GM12875 (cell line): ENCODE data around the gene PPM1F.
A peak's percentile ranks its signal among the peaks of the same experiment; 100 is the strongest.

Experiments used
- H3K4me3 ChIP-seq: one replicate; pipeline ENCODE4 v1.5.1; 2011; ENCODE audit warnings: low read depth, low read length, control low read depth
- CTCF ChIP-seq: IDR thresholded peaks from 2 replicates; pipeline ENCODE4 v1.5.1; 2011; ENCODE audit warnings: low read depth, mild to moderate bottlenecking, control low read depth, inconsistent platforms, low read length, moderate library complexity, borderline replicate concordance; ENCODE audit not compliant: insufficient read depth

PPM1F gene

GRCh38 chr22:21975273-21975672 lies 22.6 kb upstream of the PPM1F start:
- no peak overlapping the region for H3K4me3 ChIP-seq
- TF ChIP-seq CTCF, result no peak

GRCh38 chr22:21974058-21974649 lies 21.5 kb upstream of the PPM1F start:
- no peak overlapping the region for H3K4me3 ChIP-seq
- no peak for TF ChIP-seq CTCF

GRCh38 chr22:21972806-21973205 lies 20.2 kb upstream of the PPM1F start:
- H3K4me3 ChIP-seq, result no peak overlapping the region
- no peak for TF ChIP-seq CTCF

- peak; percentile 92 for TF ChIP-seq CTCF
- H3K4me3 ChIP-seq, result no peak overlapping the region
Observed at GRCh38 chr22:21972293-21972779, 19.7 kb upstream of the PPM1F start.

- H3K4me3 ChIP-seq, result no peak overlapping the region
- no peak for TF ChIP-seq CTCF
Observed at GRCh38 chr22:21971858-21972275, 19.2 kb upstream of the PPM1F start.

GRCh38 chr22:21970800-21971617 lies 18.4 kb upstream of the PPM1F start:
- no peak overlapping the region for H3K4me3 ChIP-seq
- no peak for TF ChIP-seq CTCF
